NCI-H2227 (cell line): ENCODE data around the gene CPZ.
"Not testable (repeated sequence)": the region's sequence is repeated elsewhere in the genome, so short reads cannot be mapped to it uniquely, and the experiment has no call there.

Experiments used
- DNase-seq: peaks from one replicate; lab custom pipeline; 2025; ENCODE audit not compliant: unreplicated experiment; lab: John Stamatoyannopoulos, UW

Gene CPZ

DNA sequence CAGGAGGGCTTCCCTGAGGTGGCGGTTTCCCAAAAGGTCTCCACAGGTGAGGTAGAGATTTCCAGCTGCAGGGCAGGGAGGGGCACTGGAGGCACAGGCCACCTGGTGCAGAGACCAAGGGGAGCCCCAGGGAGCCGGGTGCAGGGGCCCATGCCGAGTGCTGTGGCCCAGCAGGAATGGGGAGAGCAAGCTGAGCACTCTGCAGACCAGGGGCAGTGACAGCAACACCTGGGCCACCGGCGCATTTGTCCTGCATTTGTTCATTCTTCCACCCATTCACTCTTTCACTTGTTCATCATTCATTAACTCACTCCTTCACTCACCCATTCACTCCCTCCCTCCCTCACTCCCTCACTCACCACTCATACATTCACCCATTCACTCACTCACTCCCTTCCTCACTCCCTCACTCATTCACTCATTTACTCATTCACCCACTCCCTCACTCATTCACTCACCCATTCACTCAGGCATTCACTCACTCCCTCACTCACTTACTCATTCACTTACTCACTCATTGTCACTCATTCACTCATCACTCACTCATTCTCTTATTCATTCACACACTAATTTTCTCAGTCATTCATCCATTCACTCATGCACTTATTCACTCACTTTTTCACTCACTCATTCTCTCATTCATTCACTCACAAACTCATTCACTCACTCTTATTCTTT lies 16.3 kb downstream of the CPZ start:
- DNase-seq: no peak

DNA sequence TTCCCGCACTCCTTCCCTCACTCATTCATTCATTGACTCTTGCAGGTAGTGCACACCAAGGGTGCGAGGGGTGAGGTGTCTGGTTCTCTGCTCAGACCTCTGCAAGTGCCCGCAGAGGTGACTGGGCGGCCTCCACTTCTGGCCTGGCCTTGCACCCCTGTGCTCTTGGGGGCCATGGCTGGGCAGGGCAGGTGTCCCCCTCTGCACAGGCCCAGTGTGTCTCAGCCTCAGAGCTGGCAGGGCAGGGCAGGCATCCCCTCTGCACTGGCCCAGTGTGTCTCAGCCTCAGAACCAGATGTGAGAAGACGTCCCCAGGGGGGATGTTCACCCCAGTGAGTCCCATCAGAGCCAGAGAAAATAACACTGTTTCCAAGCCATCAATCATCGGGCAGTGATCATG lies 16.8 kb downstream of the CPZ start:
- no peak for DNase-seq

DNA sequence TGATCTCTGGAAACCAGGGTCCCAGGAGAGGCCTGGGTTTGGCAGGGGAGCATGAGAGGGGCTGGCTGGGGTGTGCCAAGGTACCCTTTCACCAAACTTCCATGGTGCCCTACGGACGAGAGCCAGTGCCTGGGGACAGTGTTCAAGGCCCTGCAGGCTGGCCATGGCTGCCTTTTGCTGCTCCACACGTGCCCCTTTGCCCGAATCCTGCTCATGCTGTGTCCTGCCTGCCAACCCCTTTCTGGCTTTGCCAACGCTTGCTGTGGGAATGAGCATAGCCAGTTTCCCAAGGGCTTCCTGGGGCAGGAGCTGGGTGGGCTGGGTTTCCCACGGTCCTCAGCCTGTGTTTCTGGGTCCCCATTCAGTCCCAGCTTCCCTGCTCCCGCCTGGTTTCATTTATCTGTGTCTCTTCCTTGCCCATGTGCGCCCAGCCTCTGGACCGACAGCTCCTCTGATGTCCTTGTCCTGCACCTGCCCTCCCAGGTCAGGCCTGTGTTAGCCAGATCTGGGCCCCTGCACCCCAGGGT lies 17.3 kb downstream of the CPZ start:
- DNase-seq: no peak

DNA sequence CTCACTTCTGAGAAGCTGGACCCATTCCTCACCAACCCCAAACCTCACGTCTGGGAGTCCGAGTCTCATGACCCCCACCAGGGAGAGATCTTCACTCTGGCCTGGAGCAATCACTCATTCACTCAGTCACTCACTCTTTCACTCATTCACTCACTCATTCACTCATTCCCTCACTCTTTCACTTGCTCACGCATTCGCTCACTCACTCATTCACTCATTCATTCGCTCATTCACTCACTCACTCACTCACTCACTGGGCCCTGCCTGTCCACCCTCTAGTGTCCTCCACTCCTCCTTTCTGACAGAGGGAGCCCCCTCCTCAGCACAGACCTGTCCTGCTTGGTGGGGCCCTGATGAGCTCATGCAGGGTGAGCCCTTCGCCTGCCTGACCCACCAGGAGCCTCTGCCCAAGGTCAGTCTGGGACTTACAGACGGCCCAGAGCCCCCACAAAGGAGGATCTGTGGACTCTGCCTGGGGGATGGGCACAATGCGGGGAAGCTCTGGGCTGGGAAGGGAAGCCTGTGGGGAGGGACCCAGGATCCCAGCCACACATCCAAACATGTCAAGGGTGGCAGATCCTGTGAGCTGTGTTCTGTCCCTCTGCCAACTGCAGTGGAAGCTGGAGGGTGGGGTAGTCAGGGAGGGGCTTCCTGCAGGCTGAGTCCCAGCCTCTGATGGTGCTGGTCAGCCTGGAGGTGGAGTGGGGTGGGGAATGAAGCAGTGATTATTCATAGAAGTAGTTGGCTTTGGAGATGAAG lies 18.5 kb downstream of the CPZ start:
- DNase-seq: no peak

DNA sequence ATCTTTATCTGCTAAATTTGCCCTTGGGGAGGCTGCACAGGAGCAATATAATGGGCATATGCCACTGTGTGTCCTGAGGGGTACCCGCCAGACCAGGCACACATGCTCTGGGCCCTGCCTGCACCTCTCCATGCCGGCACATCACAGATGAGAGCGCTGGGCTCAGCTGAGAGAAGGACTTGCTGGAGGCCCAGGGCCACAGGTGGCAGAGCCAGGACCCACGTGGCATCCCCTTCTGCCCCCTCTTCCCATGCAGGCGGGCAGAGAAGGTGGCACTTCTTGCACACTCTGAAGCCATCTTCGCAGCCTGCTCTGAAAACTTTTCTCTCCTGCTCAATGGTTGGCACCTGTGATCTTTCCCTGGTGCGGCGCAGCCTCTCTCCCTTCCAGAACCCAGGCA lies 20.1 kb downstream of the CPZ start:
- no peak for DNase-seq

DNA sequence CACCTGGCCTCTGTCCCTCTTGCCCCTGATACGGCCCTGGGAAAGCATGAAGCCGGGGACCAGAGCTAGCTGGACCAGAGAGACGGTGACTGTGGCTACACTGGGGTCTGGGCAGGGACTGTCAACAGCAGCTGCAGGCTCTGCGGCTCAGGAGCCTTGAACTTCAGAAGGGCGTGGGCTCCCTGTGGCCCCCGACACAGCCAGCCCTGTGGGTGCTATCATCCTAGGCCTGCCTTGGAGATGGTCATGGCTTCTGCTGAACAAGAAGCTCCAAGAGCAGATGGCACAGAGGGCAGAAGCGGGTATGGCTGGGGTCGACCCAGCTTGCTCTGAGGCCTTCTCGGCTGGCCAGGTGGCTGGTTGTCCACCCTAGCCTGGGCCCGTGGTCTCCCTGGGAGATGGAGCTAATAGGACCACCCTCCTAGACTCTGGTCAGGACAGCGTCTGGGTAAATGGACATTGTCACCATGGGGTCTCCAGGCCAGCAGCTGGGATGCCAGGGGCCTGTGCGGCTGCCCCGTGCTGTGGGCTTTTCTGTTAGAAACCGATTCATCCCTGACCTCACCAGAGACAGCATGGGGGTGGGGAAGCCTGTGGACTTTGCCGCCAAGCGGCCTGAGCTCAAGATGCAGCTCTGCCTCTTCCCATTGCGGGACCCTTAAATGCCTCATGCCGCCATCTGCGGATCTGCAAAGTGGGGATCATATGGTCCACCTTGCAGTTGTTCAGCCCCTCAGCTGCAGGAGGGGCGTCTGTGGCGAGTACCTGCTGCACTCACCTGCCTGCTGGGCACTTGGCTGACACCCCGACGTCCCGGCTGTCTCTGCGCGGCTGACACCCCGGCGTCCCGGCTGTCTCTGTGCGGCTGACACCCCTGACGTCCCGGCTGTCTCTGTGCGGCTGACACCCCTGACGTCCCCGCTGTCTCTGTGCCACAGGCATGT lies 21.1 kb downstream of the CPZ start:
- DNase-seq: no peak

DNA sequence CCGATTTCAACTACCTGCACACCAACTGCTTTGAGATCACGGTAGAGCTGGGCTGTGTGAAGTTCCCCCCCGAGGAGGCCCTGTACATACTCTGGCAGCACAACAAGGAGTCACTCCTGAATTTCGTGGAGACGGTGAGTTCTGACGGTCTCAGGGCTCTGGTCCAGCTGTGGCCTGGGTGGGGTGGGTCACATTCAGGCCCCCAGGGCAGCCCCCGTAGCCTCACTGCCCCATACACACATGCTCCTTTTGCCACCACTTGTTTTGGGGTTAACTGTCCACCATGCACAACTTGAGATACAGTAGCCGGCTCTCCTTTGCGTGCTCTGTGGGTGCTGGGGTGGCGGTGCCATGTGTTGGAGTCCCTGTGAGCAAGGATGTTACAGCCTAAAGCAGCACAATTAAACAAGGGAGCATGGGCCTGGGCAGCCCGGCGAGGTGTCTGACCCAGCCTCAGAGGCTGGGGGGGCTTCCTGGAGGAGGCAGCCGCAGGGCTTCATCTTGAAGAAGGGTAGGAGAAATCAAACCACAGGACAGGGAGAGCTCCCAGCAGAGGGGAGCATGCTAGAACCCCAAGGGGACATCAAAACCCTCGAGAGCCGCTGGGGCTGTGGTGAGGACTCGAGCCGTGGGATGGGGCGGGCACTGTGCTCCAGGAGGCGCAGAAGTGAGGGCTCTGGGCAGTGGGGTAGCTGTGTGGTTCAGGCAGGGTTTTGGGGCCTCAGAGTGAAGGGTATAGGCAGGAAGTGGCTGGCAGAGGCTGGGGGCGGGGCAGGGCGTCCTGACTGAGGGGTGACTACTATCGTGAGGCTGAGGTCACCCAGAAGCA lies 22.0 kb downstream of the CPZ start:
- DNase-seq: no peak

DNA sequence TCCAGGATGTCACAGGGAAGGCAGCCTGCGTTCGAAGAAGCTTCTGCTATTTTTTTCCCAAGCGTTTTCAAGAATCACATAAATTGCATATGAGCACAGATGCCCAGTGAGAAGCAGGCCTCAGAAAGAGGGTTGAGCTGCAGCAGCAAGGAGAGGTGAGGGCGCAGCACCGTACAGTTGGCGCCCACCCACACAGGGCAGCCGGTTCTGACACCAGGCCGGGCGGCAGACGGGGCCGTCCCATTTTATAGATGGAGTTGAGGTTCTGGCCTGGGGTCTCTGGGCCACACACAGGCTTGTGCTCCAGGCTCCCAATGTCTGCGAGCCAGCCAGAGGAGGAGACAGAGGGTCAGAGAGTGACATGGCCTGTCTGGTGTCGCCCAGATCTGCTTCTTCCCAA lies 22.8 kb downstream of the CPZ start:
- no peak for DNase-seq

DNA sequence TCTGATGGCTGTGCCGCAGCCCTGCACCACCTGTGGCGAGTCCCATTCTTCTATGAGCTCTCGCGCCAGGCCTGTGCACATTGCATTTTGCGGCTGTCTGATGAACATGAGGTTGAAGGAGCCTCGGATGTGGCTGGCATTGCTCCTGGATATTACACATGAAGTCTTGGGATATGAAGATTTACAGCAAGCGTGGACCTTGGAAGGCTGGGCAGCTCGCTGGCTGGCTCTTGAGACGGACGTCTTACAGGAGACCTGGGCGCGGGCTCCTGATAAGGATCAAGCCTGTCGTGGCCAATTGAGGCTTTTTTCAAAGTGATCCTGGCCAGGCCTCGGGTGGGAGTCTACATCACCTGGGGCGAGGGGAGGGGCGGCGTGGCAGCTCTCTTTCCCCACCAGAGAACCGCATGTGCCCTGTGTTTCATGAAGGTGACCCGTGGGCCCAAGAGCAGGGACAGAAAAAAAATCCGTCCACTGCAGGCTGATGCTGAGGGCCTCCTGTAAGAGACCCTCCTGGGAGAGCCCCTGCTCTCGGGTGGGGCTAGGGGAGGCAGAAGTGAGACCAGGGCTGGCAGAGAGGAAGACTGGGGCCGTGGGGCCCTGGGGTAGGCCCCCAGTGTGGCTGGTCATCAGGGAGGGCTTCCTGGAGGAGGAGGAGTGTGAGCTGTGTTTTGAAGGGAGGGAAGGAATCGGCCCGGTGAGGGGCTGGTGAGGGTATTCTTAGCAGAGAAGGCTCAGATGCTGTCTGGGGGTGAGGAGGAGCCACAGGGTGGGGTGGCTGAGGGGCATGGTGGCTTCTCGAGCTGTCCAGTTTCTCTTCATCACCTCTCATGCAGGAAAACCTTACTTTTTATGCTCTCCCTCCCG lies 23.6 kb downstream of the CPZ start:
- no peak for DNase-seq

DNA sequence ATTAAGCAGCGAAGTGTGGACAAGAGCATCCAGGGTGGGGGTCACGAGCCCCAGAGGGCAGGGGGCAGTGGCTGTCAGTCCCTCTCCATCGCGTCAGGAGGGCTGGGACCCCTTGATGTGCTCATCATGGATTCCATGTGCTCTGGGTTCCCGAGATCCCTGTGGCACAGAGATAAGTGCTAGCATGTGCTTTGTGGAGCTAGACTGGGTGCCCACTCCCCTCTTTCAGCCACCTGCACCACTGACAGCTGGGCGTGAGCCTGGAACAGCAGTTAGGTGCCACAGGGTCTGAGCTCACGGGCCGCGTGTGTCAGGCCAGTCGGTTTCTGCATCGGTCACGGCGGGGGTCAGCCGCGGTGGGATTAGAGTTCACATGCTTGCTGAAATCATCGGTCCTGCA lies 24.3 kb downstream of the CPZ start:
- no peak for DNase-seq

DNA sequence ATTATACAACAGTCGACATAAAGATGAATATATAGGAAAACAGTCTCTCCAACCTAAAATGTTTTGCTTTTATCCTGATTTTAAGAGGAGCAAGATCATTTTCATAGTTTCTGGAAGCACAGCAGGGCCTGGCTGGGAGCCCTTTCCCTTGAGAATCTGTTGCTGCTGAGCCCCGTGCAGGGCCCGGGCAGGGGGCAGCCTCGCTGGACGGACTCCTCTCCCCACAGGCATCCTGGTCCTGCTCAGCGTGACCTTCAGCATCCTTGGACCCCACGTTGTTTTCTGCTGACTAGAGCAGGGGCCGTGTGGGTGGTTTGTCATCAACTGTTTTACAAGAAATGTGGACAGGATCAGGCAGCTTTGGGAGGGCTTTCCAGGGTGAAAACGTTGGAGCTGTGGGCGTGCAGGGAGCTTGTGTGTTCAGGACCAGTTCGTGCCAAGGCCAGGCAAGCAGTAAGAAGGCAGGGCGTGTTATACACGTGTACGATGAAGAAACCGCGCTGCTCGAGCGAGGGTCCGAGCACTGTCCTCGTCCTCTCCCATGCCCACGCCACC lies 25.0 kb downstream of the CPZ start:
- no peak for DNase-seq

DNA sequence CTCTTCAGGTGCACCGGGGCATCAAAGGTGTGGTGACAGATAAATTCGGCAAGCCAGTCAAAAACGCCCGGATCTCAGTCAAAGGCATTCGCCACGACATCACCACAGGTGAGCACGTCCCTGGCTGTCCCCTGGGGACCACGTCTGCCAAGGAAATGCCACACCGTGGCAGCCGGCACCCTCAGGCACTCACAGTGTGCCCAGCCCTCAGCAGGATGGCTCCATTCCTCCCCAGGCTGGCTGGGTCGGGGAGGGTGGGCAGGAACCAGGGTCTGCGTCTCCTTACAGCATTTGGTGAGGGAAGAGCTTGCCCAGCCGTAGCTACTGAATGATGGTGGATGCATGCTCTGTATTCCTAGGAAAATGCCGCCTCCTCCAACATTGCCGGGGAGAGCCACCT lies 25.9 kb downstream of the CPZ start:
- no peak for DNase-seq

DNA sequence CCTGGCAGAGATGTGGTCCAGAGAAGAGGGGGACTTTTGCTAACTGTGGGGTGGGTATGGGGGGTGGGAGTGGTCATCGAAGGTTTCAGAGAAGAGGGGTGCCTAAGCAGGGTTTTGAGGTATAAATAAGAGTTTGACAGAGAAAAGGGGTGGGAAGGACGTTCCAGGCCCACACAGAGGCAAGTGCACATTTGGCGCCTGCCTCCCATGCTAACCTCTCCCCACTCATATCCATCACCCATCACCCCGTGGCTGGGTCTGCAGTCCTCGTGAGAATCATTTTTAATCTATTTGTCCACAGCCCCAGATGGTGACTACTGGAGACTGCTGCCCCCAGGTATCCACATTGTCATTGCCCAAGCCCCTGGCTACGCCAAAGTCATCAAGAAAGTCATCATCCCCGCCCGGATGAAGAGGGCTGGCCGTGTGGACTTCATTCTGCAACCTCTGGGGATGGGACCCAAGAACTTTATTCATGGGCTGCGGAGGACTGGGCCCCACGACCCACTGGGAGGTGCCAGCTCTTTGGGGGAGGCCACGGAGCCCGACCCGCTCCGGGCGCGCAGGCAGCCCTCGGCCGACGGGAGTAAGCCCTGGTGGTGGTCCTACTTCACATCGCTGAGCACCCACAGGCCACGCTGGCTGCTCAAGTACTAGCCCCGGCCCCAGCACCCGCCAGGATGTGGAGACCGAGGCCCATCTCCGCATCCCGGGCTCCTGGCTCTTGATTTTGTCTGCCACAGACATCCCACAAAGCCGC lies 26.6 kb downstream of the CPZ start:
- no peak for DNase-seq

DNA sequence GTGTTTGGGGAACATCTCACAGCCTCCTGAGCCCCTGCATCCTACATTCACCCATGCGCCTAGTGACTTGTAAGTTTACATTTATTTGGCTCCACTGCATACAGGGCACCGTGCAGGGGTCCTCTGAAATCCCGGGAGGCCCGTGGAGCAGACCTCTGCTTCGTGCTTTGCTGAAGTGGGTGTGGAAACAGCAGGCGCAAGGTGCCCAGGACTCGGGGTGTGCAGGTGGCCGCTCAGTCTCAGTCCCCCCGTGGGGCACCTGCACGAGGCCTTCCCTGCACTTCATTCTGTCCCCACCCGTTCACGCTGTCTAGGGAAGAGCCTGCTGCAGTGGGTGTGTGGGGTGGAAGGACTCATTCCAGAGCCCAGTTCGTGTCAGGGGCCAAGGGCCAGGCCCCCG lies 28.6 kb downstream of the CPZ start:
- DNase-seq: not testable (repeated sequence)

DNA sequence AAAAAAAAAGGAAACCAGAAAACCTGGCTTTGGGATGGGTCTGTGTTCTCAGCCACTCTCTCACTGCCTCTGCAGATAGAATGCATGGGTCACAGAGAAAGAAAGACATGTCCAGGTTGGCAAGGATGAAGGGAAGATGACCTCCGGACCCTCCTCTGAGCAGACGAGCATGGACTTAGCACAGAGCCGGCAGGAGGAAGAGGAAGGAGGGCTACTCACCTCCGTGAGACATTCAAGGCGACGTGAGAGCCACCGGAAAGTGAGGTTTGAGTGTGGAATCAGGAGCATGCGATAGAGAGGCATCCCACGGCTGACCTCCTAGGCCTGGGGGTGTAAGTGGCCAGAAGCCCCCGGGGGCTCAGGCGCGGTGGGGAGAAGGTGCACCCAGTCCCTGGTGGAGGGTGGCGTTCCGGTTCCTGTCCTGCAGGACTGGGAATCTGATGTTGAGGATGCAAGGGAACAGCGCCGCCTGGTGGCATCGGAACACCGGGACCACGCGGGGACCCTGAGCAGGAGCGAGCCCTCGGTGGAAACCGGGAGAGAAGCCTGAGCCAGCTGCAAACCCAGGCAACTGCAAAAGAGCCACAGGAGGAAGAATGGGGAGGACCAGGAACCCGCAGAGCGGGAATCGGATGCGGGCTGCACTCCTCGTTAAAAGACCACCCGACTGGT lies 32.2 kb downstream of the CPZ start:
- not testable (repeated sequence) for DNase-seq

DNA sequence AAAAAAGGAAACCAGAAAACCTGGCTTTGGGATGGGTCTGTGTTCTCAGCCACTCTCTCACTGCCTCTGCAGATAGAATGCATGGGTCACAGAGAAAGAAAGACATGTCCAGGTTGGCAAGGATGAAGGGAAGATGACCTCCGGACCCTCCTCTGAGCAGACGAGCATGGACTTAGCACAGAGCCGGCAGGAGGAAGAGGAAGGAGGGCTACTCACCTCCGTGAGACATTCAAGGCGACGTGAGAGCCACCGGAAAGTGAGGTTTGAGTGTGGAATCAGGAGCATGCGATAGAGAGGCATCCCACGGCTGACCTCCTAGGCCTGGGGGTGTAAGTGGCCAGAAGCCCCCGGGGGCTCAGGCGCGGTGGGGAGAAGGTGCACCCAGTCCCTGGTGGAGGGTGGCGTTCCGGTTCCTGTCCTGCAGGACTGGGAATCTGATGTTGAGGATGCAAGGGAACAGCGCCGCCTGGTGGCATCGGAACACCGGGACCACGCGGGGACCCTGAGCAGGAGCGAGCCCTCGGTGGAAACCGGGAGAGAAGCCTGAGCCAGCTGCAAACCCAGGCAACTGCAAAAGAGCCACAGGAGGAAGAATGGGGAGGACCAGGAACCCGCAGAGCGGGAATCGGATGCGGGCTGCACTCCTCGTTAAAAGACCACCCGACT lies 37.8 kb downstream of the CPZ start:
- DNase-seq: not testable (repeated sequence)

DNA sequence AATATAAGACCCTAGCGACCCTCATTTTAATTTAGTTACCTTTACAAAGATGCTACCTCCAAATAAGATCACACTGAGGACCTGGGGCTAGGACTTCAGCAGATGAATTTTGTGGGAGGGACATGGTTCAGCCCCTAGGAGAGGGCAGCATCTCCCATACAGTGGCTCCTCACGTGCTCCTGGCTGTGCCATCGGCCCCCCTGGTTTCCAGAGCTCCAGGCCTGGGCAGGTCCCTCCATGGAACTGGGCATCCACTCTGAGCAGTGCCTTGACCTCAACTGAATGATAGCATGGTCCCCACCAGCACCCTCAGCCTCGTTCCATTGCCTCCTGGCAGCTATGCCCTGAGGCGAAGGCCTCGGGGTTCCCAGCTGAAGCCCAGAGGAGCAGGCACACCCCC lies 39.3 kb downstream of the CPZ start:
- not testable (repeated sequence) for DNase-seq
